Calu3 (cell line): ENCODE data around the gene ATXN10. TPM values are rescaled to one million over a fixed set of nuclear protein-coding genes. Genes with fewer than 3 reads are reported as not detected.

Experiments
- BruUV-seq: library from RNA; stranded (reverse); fragments of 400-500 nt; replicated peaks from 2 replicates; lab custom pipeline; 2021; lab: Mats Ljungman, UMichigan
- CTCF ChIA-PET: fragments of 300-600 bp; sonication (Branson Sonifier 250); formaldehyde crosslinking; loops from one replicate; lab custom pipeline; 2022; ENCODE audit warnings: antibody characterized with exemption; lab: Charles Lee
- DNase-seq: peaks from one replicate; pipeline ENCODE4 v3.0.0; 2022
- H3K27ac Mint-ChIP-seq: one replicate; pipeline ENCODE4 v1.8.0; 2022; ENCODE audit warnings: mixed read lengths; ENCODE audit not compliant: unreplicated experiment
- H3K27me3 Mint-ChIP-seq: one replicate; pipeline ENCODE4 v1.8.0; 2022; ENCODE audit warnings: mixed read lengths; ENCODE audit not compliant: unreplicated experiment
- H3K36me3 Mint-ChIP-seq: one replicate; pipeline ENCODE4 v1.8.0; 2022; ENCODE audit warnings: mild to moderate bottlenecking, moderate library complexity, mixed read lengths; ENCODE audit not compliant: insufficient read depth, unreplicated experiment
- H3K4me1 Mint-ChIP-seq: one replicate; pipeline ENCODE4 v1.8.0; 2022; ENCODE audit warnings: mild to moderate bottlenecking, low read depth, mixed read lengths; ENCODE audit not compliant: unreplicated experiment
- H3K4me3 Mint-ChIP-seq: one replicate; pipeline ENCODE4 v1.8.0; 2022; ENCODE audit warnings: mild to moderate bottlenecking, low read depth, moderate library complexity, mixed read lengths; ENCODE audit not compliant: unreplicated experiment
- H3K9me3 Mint-ChIP-seq: one replicate; pipeline ENCODE4 v1.8.0; 2022; ENCODE audit warnings: low read depth, mixed read lengths; ENCODE audit not compliant: unreplicated experiment
- CTCF ChIP-seq: fragments of 200-600 bp; IDR thresholded peaks from one replicate; pipeline ENCODE4 v1.8.0; 2022; ENCODE audit warnings: antibody characterized with exemption; ENCODE audit not compliant: unreplicated experiment
- intact Hi-C: fragments of 100-400 bp; cut with micrococcal nuclease; formaldehyde crosslinking; loops from one replicate; pipeline ENCODE4 v1.10.0; 2022; ENCODE audit not compliant: unreplicated experiment
- total RNA-seq: library from RNA; stranded (reverse); gene quantifications from 2 replicates; pipeline ENCODE4 v1.2.3, GENCODE V29; 2022

Gene ATXN10
- total RNA-seq, 1 experiment from 2014 or later = 263 TPM

- no peak for TF ChIP-seq CTCF
- Mint-ChIP-seq H3K27ac (no peak overlapping the region), H3K36me3 (peaks cover 17% of the 10 kb centered on the region), H3K4me1 (peaks cover 23% of the 10 kb centered on the region), H3K27me3 (peaks cover 22% of the 10 kb centered on the region), H3K4me3 (no peak overlapping the region), H3K9me3 (no peaks in the 10 kb centered on the region)
- CTCF ChIA-PET = no interaction called here
- BruUV-seq = no TSS peak
- intact Hi-C loops = no loop called here
- DNase-seq = no peak
Measured at GRCh38 chr22:45883811-45884170, 212.2 kb downstream of the ATXN10 start.

GRCh38 chr22:45884201-45885062, 212.8 kb downstream of the ATXN10 start:
- no peak for DNase-seq
- no peak for TF ChIP-seq CTCF
- no TSS peak for BruUV-seq
- intact Hi-C loops = no loop called here
- CTCF ChIA-PET = no interaction called here
- Mint-ChIP-seq H3K27me3 (peaks cover 16% of the 10 kb centered on the region), H3K4me3 (no peak overlapping the region), H3K36me3 (peaks cover 17% of the 10 kb centered on the region), H3K4me1 (peaks cover 23% of the 10 kb centered on the region), H3K9me3 (no peaks in the 10 kb centered on the region), H3K27ac (no peak overlapping the region)

GRCh38 chr22:45885171-45885840, 213.7 kb downstream of the ATXN10 start:
- H3K9me3 Mint-ChIP-seq = no peaks in the 10 kb centered on the region
- intact Hi-C loops = no loop called here
- no peak for TF ChIP-seq CTCF
- BruUV-seq = no TSS peak
- H3K27me3 Mint-ChIP-seq = peaks cover 8% of the 10 kb centered on the region
- H3K4me3 Mint-ChIP-seq = no peak overlapping the region
- no peak overlapping the region for H3K27ac Mint-ChIP-seq
- H3K4me1 Mint-ChIP-seq = peaks cover 23% of the 10 kb centered on the region
- DNase-seq = no peak
- CTCF ChIA-PET = no interaction called here
- H3K36me3 Mint-ChIP-seq = peaks cover 17% of the 10 kb centered on the region

- Mint-ChIP-seq H3K4me3 (no peak overlapping the region), H3K4me1 (peaks cover 23% of the 10 kb centered on the region), H3K27me3 (peaks cover 1% of the 10 kb centered on the region), H3K9me3 (no peaks in the 10 kb centered on the region), H3K27ac (no peak overlapping the region), H3K36me3 (peaks cover 17% of the 10 kb centered on the region)
- no peak for DNase-seq
- intact Hi-C loops = no loop called here
- BruUV-seq = no TSS peak
- no peak for TF ChIP-seq CTCF
- CTCF ChIA-PET = no interaction called here
Measured at GRCh38 chr22:45885941-45886395, 214.3 kb downstream of the ATXN10 start.
